IMR-90 (cell line): Measurements from ENCODE around the gene ACO1. TPM values are rescaled to one million over a fixed set of nuclear protein-coding genes. Genes with fewer than 3 reads are reported as not detected.

Source experiments
- ATAC-seq: fragments of 200-7000 bp; cut with Tn5 transposase; 2 replicates; pipeline ENCODE4 v1.9.1; 2020; ENCODE audit warnings: low read depth, mild to moderate bottlenecking, moderate library complexity
- BruUV-seq: library from RNA; stranded (reverse); fragments of 400-500 nt; replicated peaks from 2 replicates; lab custom pipeline; 2021; lab: Mats Ljungman, UMichigan
- CTCF ChIA-PET: fragments of 300-600 bp; formaldehyde crosslinking; extraction: SDS; loops from one replicate; lab custom pipeline; 2021; ENCODE audit warnings: antibody characterized with exemption; lab: Yijun Ruan, JAX
- POLR2A ChIA-PET: fragments of 300-600 bp; sonication (Branson Sonifier 250); formaldehyde crosslinking; loops from one replicate; lab custom pipeline; 2022; ENCODE audit warnings: antibody characterized with exemption; ENCODE audit not compliant: unreplicated experiment; lab: Charles Lee
- DNase-seq: peaks from one replicate; pipeline ENCODE4 v3.0.0; 2013
- H2AFZ ChIP-seq: replicated peaks from 2 replicates; pipeline ENCODE3; 2013; ENCODE audit warnings: low read length, mild to moderate bottlenecking; ENCODE audit not compliant: poor library complexity
- H2AK5ac ChIP-seq: 2 replicates; pipeline ENCODE4 v1.6.1; 2013; ENCODE audit warnings: low read depth, low read length, inconsistent platforms
- H2AK9ac ChIP-seq: replicated peaks from 2 replicates; pipeline ENCODE3; 2013; ENCODE audit warnings: mild to moderate bottlenecking, low read depth, low read length, moderate library complexity; ENCODE audit not compliant: poor library complexity
- H2BK120ac ChIP-seq: 2 replicates; pipeline ENCODE4 v1.6.1; 2013; ENCODE audit warnings: low read depth, low read length, inconsistent platforms
- H2BK15ac ChIP-seq: 3 replicates; pipeline ENCODE4 v1.6.1; 2013; ENCODE audit warnings: low read depth, low read length, inconsistent platforms
- H2BK20ac ChIP-seq: 2 replicates; pipeline ENCODE4 v1.6.1; 2013; ENCODE audit warnings: low read depth, mild to moderate bottlenecking, inconsistent platforms, low read length, moderate library complexity
- H2BK5ac ChIP-seq: 2 replicates; pipeline ENCODE4 v1.6.1; 2013; ENCODE audit warnings: mild to moderate bottlenecking, low read depth, low read length, inconsistent platforms; ENCODE audit not compliant: poor library complexity, severe bottlenecking
- H3K14ac ChIP-seq: replicated peaks from 2 replicates; pipeline ENCODE4 v1.6.1; 2013; ENCODE audit warnings: low read depth, low read length, inconsistent platforms
- H3K18ac ChIP-seq: 2 replicates; pipeline ENCODE4 v1.6.1; 2013; ENCODE audit warnings: low read depth, low read length, control low read depth
- H3K23ac ChIP-seq: 2 replicates; pipeline ENCODE4 v1.6.1; 2013; ENCODE audit warnings: low read depth, low read length, inconsistent platforms
- H3K27ac ChIP-seq: 2 replicates; pipeline ENCODE4 v1.5.1; 2013; ENCODE audit warnings: mild to moderate bottlenecking, control low read depth, low read length; ENCODE audit not compliant: insufficient read depth
- H3K27me3 ChIP-seq: 2 replicates; pipeline ENCODE4 v1.6.1; 2013; ENCODE audit warnings: low read length; ENCODE audit not compliant: control insufficient read depth, insufficient read depth
- H3K36me3 ChIP-seq: 2 replicates; pipeline ENCODE4 v1.6.1; 2013; ENCODE audit warnings: low read length, mixed read lengths; ENCODE audit not compliant: control insufficient read depth, insufficient read depth
- H3K4ac ChIP-seq: 2 replicates; pipeline ENCODE4 v1.6.1; 2013; ENCODE audit warnings: low read depth, low read length, inconsistent platforms
- H3K4me1 ChIP-seq: 2 replicates; pipeline ENCODE4 v1.6.1; 2013; ENCODE audit warnings: low read length, mixed read lengths; ENCODE audit not compliant: control insufficient read depth, insufficient read depth
- H3K4me2 ChIP-seq: 2 replicates; pipeline ENCODE4 v1.6.1; 2013; ENCODE audit warnings: low read depth, mild to moderate bottlenecking, control low read depth, low read length, moderate library complexity
- H3K4me3 ChIP-seq: 2 replicates; pipeline ENCODE4 v1.5.1; 2013; ENCODE audit warnings: low read depth, mild to moderate bottlenecking, control low read depth, low read length, moderate library complexity; ENCODE audit not compliant: insufficient read depth
- H3K56ac ChIP-seq: 2 replicates; pipeline ENCODE4 v1.6.1; 2013; ENCODE audit warnings: low read length, inconsistent platforms; ENCODE audit not compliant: insufficient read depth; ENCODE audit errors: extremely low read depth
- H3K79me1 ChIP-seq, 2 experiments: 2 replicates each; pipeline ENCODE4 v1.6.1; 2013; ENCODE audit warnings: low read length in 2 of 2, inconsistent platforms in 1 of 2, low read depth in 1 of 2
- H3K9ac ChIP-seq: 2 replicates; pipeline ENCODE4 v1.6.1; 2013; ENCODE audit warnings: low read depth, low read length, control low read depth
- H3K9me1 ChIP-seq: 2 replicates; pipeline ENCODE4 v1.6.1; 2013; ENCODE audit warnings: low read length, inconsistent platforms; ENCODE audit not compliant: insufficient read depth
- H3K9me3 ChIP-seq: 2 replicates; pipeline ENCODE4 v1.6.1; 2013; ENCODE audit warnings: low read length; ENCODE audit not compliant: control insufficient read depth, insufficient read depth
- H4K20me1 ChIP-seq: 2 replicates; pipeline ENCODE4 v1.6.1; 2013; ENCODE audit warnings: low read length, inconsistent platforms; ENCODE audit not compliant: insufficient read depth
- H4K5ac ChIP-seq: 2 replicates; pipeline ENCODE4 v1.6.1; 2013; ENCODE audit warnings: mild to moderate bottlenecking, low read depth, low read length, control low read depth
- H4K8ac ChIP-seq, 2 experiments: 2 replicates each; pipeline ENCODE4 v1.6.1; 2013; ENCODE audit warnings: low read depth in 2 of 2, low read length in 2 of 2, control low read depth in 1 of 2, inconsistent platforms in 1 of 2
- H4K91ac ChIP-seq: 2 replicates; pipeline ENCODE4 v1.6.1; 2013; ENCODE audit warnings: low read depth, low read length, inconsistent platforms; ENCODE audit not compliant: insufficient read depth
- BHLHE40 ChIP-seq: fragments of 150-350 bp; IDR thresholded peaks from 2 replicates; pipeline ENCODE4 v1.6.1; 2016; ENCODE audit warnings: mild to moderate bottlenecking, low read depth, low read length
- CEBPB ChIP-seq: IDR thresholded peaks from 2 replicates; pipeline ENCODE4 v1.6.1; 2012; ENCODE audit warnings: low read depth, low read length, improper control_type of control experiment
- CHD1 ChIP-seq: IDR thresholded peaks from 2 replicates; pipeline ENCODE4 v1.6.1; 2012; ENCODE audit warnings: low read depth, low read length, improper control_type of control experiment
- CTCF ChIP-seq: conservative IDR thresholded peaks from 2 replicates; pipeline ENCODE4 v1.5.1; 2012; ENCODE audit warnings: mild to moderate bottlenecking, low read depth, low read length, improper control_type of control experiment
- ELK1 ChIP-seq: fragments of 150-350 bp; IDR thresholded peaks from 2 replicates; pipeline ENCODE4 v1.6.1; 2016; ENCODE audit warnings: low read depth, mild to moderate bottlenecking, low read length, moderate library complexity, borderline replicate concordance
- FOS ChIP-seq: fragments of 150-350 bp; IDR thresholded peaks from 2 replicates; pipeline ENCODE4 v1.6.1; 2016; ENCODE audit warnings: low read depth, low read length
- MAFK ChIP-seq: IDR thresholded peaks from 2 replicates; pipeline ENCODE4 v1.6.1; 2012; ENCODE audit warnings: low read depth, low read length, improper control_type of control experiment
- MAZ ChIP-seq: IDR thresholded peaks from 2 replicates; pipeline ENCODE4 v1.6.1; 2012; ENCODE audit warnings: low read depth, mild to moderate bottlenecking, low read length, improper control_type of control experiment, moderate library complexity, borderline replicate concordance
- MXI1 ChIP-seq: IDR thresholded peaks from 2 replicates; pipeline ENCODE4 v1.6.1; 2012; ENCODE audit warnings: low read depth, mild to moderate bottlenecking, low read length, moderate library complexity, borderline replicate concordance
- NFE2L2 ChIP-seq: fragments of 150-350 bp; IDR thresholded peaks from 2 replicates; pipeline ENCODE4 v1.6.1; 2016; ENCODE audit warnings: low read depth, mild to moderate bottlenecking, low read length
- POLR2A ChIP-seq: IDR thresholded peaks from 2 replicates; pipeline ENCODE4 v1.6.1; 2012; ENCODE audit warnings: mild to moderate bottlenecking, low read depth, low read length
- RAD21 ChIP-seq: IDR thresholded peaks from 2 replicates; pipeline ENCODE4 v1.6.1; 2012; ENCODE audit warnings: low read length, improper control_type of control experiment
- RCOR1 ChIP-seq: IDR thresholded peaks from 2 replicates; pipeline ENCODE4 v1.6.1; 2012; ENCODE audit warnings: mild to moderate bottlenecking, low read length, improper control_type of control experiment; ENCODE audit not compliant: insufficient replicate concordance
- RFX5 ChIP-seq: IDR thresholded peaks from 2 replicates; pipeline ENCODE4 v1.8.0; 2012; ENCODE audit warnings: low read depth, mild to moderate bottlenecking, low read length, moderate library complexity
- SMC3 ChIP-seq: fragments of 150-350 bp; IDR thresholded peaks from 2 replicates; pipeline ENCODE4 v1.6.1; 2016; ENCODE audit warnings: low read depth, mild to moderate bottlenecking, antibody characterized with exemption, low read length, moderate library complexity
- USF2 ChIP-seq: fragments of 150-350 bp; IDR thresholded peaks from 2 replicates; pipeline ENCODE4 v1.6.1; 2017; ENCODE audit warnings: mild to moderate bottlenecking, antibody characterized with exemption, low read length, low read depth
- WGBS, 2 experiments: methylation state at CpG; one replicate each; pipeline versions ENCODE4 v1.1.5 to v1.1.7; 2013; ENCODE audit warnings: missing lambda C conversion rate in 2 of 2; ENCODE audit not compliant: insufficient read length in 1 of 2; ENCODE audit errors: extremely low coverage in 2 of 2; 5-methylcytosine and 5-hydroxymethylcytosine counted together
- dilution Hi-C: fragments of 300-500 bp; cut with HindIII; formaldehyde crosslinking; loops from one replicate; pipeline ENCODE4 v1.14.3; 2018; ENCODE audit warnings: low sequenced_read_pairs; ENCODE audit not compliant: unreplicated experiment
- in situ Hi-C: fragments of 300-500 bp; cut with MboI; formaldehyde crosslinking; loops from 3 replicates; pipeline ENCODE4 v1.14.3; 2019; ENCODE audit warnings: low sequenced_read_pairs, inconsistent platforms, mixed read lengths
- intact Hi-C: fragments of 100-400 bp; cut with micrococcal nuclease; formaldehyde crosslinking; loops from 2 replicates; pipeline ENCODE4 v1.10.0; 2022
- polyA plus RNA-seq, 3 experiments: library from polyadenylated mRNA; depleted of rRNA; stranded (reverse); fragments of >200 nt; gene quantifications; 2 replicates each; pipeline ENCODE4 v1.2.3, GENCODE V29; 2012; ENCODE audit warnings: low replicate concordance in 1 of 3
- total RNA-seq: library from RNA; depleted of rRNA; stranded (reverse); fragments of >200 nt; gene quantifications from 2 replicates; pipeline ENCODE4 v1.2.3, GENCODE V29; 2012

The ACO1 gene
- total and polyA plus RNA-seq, 2 of the 4 experiments (the other 2 are of a cell fraction), result 85.9 to 158 TPM

GRCh38 chr9:32456564-32456963, 72.1 kb downstream of the ACO1 start:
- Histone ChIP-seq H2AK5ac (no peak overlapping the region), H2BK15ac (no peak overlapping the region), H2AFZ (no peak overlapping the region), H3K4me1 (no peaks in the 10 kb centered on the region), H3K4me3 (no peak overlapping the region), H3K18ac (no peak overlapping the region), H3K27me3 (no peaks in the 10 kb centered on the region), H4K5ac (no peak overlapping the region), H3K9me1 (peaks cover 5% of the 10 kb centered on the region), H3K4me2 (no peak overlapping the region), H3K4ac (no peak overlapping the region), H2BK5ac (no peak overlapping the region), H2BK120ac (no peak overlapping the region), H4K91ac (no peak overlapping the region), H3K23ac (no peak overlapping the region), H3K36me3 (peaks cover 42% of the 10 kb centered on the region), H3K79me1 (peaks cover 6 to 22% of the 10 kb centered on the region in 2 experiments; a peak in 2 of 4 replicates), H4K20me1 (0 out of 2 replicates have a peak, but pooled peaks cover 4% of the 10 kb centered on the region), H2AK9ac (no peak overlapping the region), H4K8ac (no peak overlapping the region), H3K9me3 (no peaks in the 10 kb centered on the region), H3K56ac (no peak overlapping the region), H3K9ac (no peak overlapping the region), H3K14ac (no peak overlapping the region), H2BK20ac (no peak overlapping the region), H3K27ac (no peak overlapping the region)
- ATAC-seq (peak; percentile 47), DNase-seq (no peak)
- in situ Hi-C loops (no loop called here), dilution Hi-C loops (no loop called here), intact Hi-C loops (no loop called here)
- CTCF ChIA-PET, result interaction anchor here (0.8 to 1.5 kb wide), 3 partner anchors 77 to 123 kb away, joined by 3 to 5 read pairs (median 3); no protein-coding TSS in a partner anchor
- WGBS, 2 experiments, result no CpG with 5 or more reads among the region's 1 CpG
- TF ChIP-seq CTCF, result no peak
- TF ChIP-seq POLR2A, result no peak
- TF ChIP-seq RAD21, result no peak
- no peak for TF ChIP-seq CEBPB
- TF ChIP-seq BHLHE40, result no peak
- TF ChIP-seq MXI1, result no peak
- no peak for TF ChIP-seq MAFK
- TF ChIP-seq NFE2L2, result no peak
- TF ChIP-seq FOS, result no peak
- TF ChIP-seq CHD1, result no peak
- TF ChIP-seq SMC3, result no peak
- no peak for TF ChIP-seq RFX5
- no peak for TF ChIP-seq USF2
- TF ChIP-seq RCOR1, result no peak
- no peak for TF ChIP-seq ELK1
- no peak for TF ChIP-seq MAZ
- no TSS peak for BruUV-seq
- POLR2A ChIA-PET, result no interaction called here
